H1 (cell line): ENCODE data around the gene ANK3. TPM values are rescaled to one million over a fixed set of nuclear protein-coding genes. Genes with fewer than 3 reads are reported as not detected.

Experiments
- CTCF ChIA-PET: fragments of 300-600 bp; sonication (Branson Sonifier 250); formaldehyde crosslinking; loops from one replicate; lab custom pipeline; 2021; ENCODE audit not compliant: partially characterized antibody; lab: Charles Lee
- POLR2A ChIA-PET: fragments of 300-600 bp; sonication (Branson Sonifier 250); formaldehyde crosslinking; loops from one replicate; lab custom pipeline; 2021; ENCODE audit warnings: inconsistent platforms; ENCODE audit not compliant: partially characterized antibody; lab: Charles Lee
- DNase-seq, 2 experiments: peaks; one replicate each; pipeline versions ENCODE4 v3.0.0 to v3.0.0-alpha.2; 2010 to 2022; ENCODE audit warnings: low spot score in 2 of 2, low read depth in 1 of 2, mixed read lengths in 1 of 2
- FAIRE-seq: peaks from 2 replicates; lab custom pipeline; 2011; peaks lifted over from hg19 to GRCh38; lab: Jason Lieb, UNC
- H2AFZ ChIP-seq: 2 replicates; pipeline ENCODE4 v1.8.1; 2012; ENCODE audit warnings: low read length, inconsistent platforms
- H2AK5ac ChIP-seq: 2 replicates; pipeline ENCODE4 v1.6.1; 2013; ENCODE audit warnings: low read depth, low read length
- H2BK120ac ChIP-seq: replicated peaks from 2 replicates; pipeline ENCODE3; 2013; ENCODE audit warnings: low read depth, low read length, inconsistent platforms
- H2BK12ac ChIP-seq: 2 replicates; pipeline ENCODE4 v1.6.1; 2013; ENCODE audit warnings: low read depth, low read length
- H2BK15ac ChIP-seq: 2 replicates; pipeline ENCODE4 v1.6.1; 2013; ENCODE audit warnings: low read length
- H2BK20ac ChIP-seq: 2 replicates; pipeline ENCODE4 v1.6.1; 2013; ENCODE audit warnings: low read length
- H2BK5ac ChIP-seq: 2 replicates; pipeline ENCODE4 v1.6.1; 2013; ENCODE audit warnings: low read depth, low read length
- H3K14ac ChIP-seq: 2 replicates; pipeline ENCODE4 v1.6.1; 2013; ENCODE audit warnings: inconsistent platforms; ENCODE audit not compliant: insufficient read length
- H3K18ac ChIP-seq: 2 replicates; pipeline ENCODE4 v1.6.1; 2013; ENCODE audit warnings: low read length; ENCODE audit errors: extremely low read depth
- H3K23ac ChIP-seq: 2 replicates; pipeline ENCODE4 v1.6.1; 2013; ENCODE audit warnings: inconsistent platforms; ENCODE audit not compliant: insufficient read length
- H3K23me2 ChIP-seq: 2 replicates; pipeline ENCODE4 v1.6.1; 2013; ENCODE audit warnings: low read depth, low read length
- H3K27ac ChIP-seq: 2 replicates; pipeline ENCODE4 v1.6.1; 2011; ENCODE audit warnings: low read depth, low read length, inconsistent platforms
- H3K27me3 ChIP-seq, 4 experiments: replicated peaks in 1 of 4; 1 replicate in 1 of 4; 2 replicates in 3 of 4; pipeline versions ENCODE4 v1.6.1 to v1.8.1; 2011 to 2013; ENCODE audit warnings: low read length in 3 of 4, mild to moderate bottlenecking in 3 of 4, inconsistent platforms in 2 of 4, mixed read lengths in 2 of 4, moderate library complexity in 1 of 4; ENCODE audit not compliant: control insufficient read depth in 3 of 4, insufficient read depth in 3 of 4; ENCODE audit errors: extremely low read depth in 1 of 4
- H3K36me3 ChIP-seq, 4 experiments: 2 replicates each; pipeline versions ENCODE4 v1.6.1 to v1.8.1; 2011 to 2013; ENCODE audit warnings: mild to moderate bottlenecking in 4 of 4, low read length in 3 of 4, moderate library complexity in 2 of 4, control low read depth in 1 of 4, inconsistent platforms in 1 of 4; ENCODE audit not compliant: insufficient read depth in 4 of 4, control insufficient read depth in 2 of 4
- H3K4ac ChIP-seq: replicated peaks from 2 replicates; pipeline ENCODE3; 2013; ENCODE audit warnings: low read length, low read depth, mixed read lengths, inconsistent platforms; ENCODE audit not compliant: insufficient read length
- H3K4me1 ChIP-seq, 4 experiments: replicated peaks in 1 of 4; 1 replicate in 1 of 4; 2 replicates in 3 of 4; pipeline versions ENCODE4 v1.6.1 to v1.8.1; 2011 to 2013; ENCODE audit warnings: low read length in 3 of 4, inconsistent platforms in 2 of 4, mixed read lengths in 1 of 4; ENCODE audit not compliant: insufficient read depth in 4 of 4, control insufficient read depth in 3 of 4
- H3K4me2 ChIP-seq, 2 experiments: 2 replicates each; pipeline versions ENCODE4 v1.6.1 to v1.8.1; 2011 to 2013; ENCODE audit warnings: low read depth in 2 of 2, low read length in 2 of 2, control low read depth in 1 of 2, inconsistent platforms in 1 of 2, mild to moderate bottlenecking in 1 of 2; ENCODE audit not compliant: insufficient read depth in 1 of 2
- H3K4me3 ChIP-seq, 4 experiments: fragments of 200-600, 300-600 bp in 1 of 4; sonication (generic), shearing (Covaris generic), sonication (Bioruptor Twin) in 1 of 4; 2 replicates each; pipeline versions ENCODE4 v1.5.1 to v1.8.1; 2011 to 2016; ENCODE audit warnings: low read length in 4 of 4, low read depth in 3 of 4, control low read depth in 2 of 4, inconsistent platforms in 2 of 4, mild to moderate bottlenecking in 2 of 4, mixed read lengths in 1 of 4, moderate library complexity in 1 of 4; ENCODE audit not compliant: insufficient read depth in 2 of 4; ENCODE audit errors: extremely low read depth in 1 of 4
- H3K56ac ChIP-seq: replicated peaks from 2 replicates; pipeline ENCODE3; 2013; ENCODE audit warnings: low read depth, mild to moderate bottlenecking, mixed read lengths, low read length, inconsistent platforms; ENCODE audit not compliant: insufficient read length
- H3K79me1 ChIP-seq: 2 replicates; pipeline ENCODE4 v1.6.1; 2013; ENCODE audit warnings: low read depth, low read length, control low read depth
- H3K79me2 ChIP-seq, 2 experiments: 2 replicates each; pipeline versions ENCODE4 v1.6.1 to v1.8.1; 2012 to 2013; ENCODE audit warnings: low read length in 2 of 2, mild to moderate bottlenecking in 2 of 2, inconsistent platforms in 1 of 2; ENCODE audit not compliant: insufficient read depth in 2 of 2, control insufficient read depth in 1 of 2
- H3K9ac ChIP-seq, 4 experiments: replicated peaks in 1 of 4; 1 replicate in 1 of 4; 2 replicates in 3 of 4; pipeline versions ENCODE4 v1.6.1 to v1.8.1; 2011 to 2013; ENCODE audit warnings: low read depth in 3 of 4, low read length in 3 of 4, control low read depth in 2 of 4, mild to moderate bottlenecking in 2 of 4, moderate library complexity in 2 of 4, inconsistent platforms in 1 of 4; ENCODE audit errors: extremely low read depth in 1 of 4
- H3K9me3 ChIP-seq, 2 experiments: 2 replicates each; pipeline versions ENCODE4 v1.6.1 to v1.8.1; 2012 to 2013; ENCODE audit warnings: mild to moderate bottlenecking in 2 of 2, moderate library complexity in 2 of 2, control low read depth in 1 of 2, inconsistent platforms in 1 of 2, low read depth in 1 of 2, low read length in 1 of 2, mixed read lengths in 1 of 2; ENCODE audit not compliant: insufficient read depth in 2 of 2
- H4K20me1 ChIP-seq, 2 experiments: replicated peaks in 1 of 2; 2 replicates each; pipeline versions ENCODE3 to v1.8.1; 2011 to 2013; ENCODE audit warnings: inconsistent platforms in 2 of 2, low read length in 2 of 2, mild to moderate bottlenecking in 1 of 2; ENCODE audit not compliant: insufficient read depth in 2 of 2, control insufficient read depth in 1 of 2
- H4K5ac ChIP-seq: 2 replicates; pipeline ENCODE4 v1.6.1; 2013; ENCODE audit warnings: low read length, low read depth, mixed read lengths, inconsistent platforms; ENCODE audit not compliant: insufficient read length
- H4K8ac ChIP-seq: 2 replicates; pipeline ENCODE4 v1.8.0; 2013; ENCODE audit warnings: mild to moderate bottlenecking, moderate library complexity, low read length, inconsistent platforms; ENCODE audit not compliant: insufficient read depth; ENCODE audit errors: extremely low read depth
- H4K91ac ChIP-seq: replicated peaks from 2 replicates; pipeline ENCODE3; 2013; ENCODE audit warnings: low read length, mixed read lengths, inconsistent platforms; ENCODE audit not compliant: insufficient read length
- EZH2 ChIP-seq: fragments of 200-600 bp; sonication (generic); IDR thresholded peaks from 2 replicates; pipeline ENCODE4 v1.7.1; 2012; ENCODE audit warnings: low read depth, mild to moderate bottlenecking, moderate library complexity, low read length, inconsistent platforms; ENCODE audit not compliant: severe bottlenecking
- HDAC2 ChIP-seq, 2 experiments: fragments of 300-600 bp in 1 of 2; sonication (generic) in 1 of 2; IDR thresholded peaks; 2 replicates each; pipeline ENCODE4 v1.6.1; 2011 to 2012; ENCODE audit warnings: low read depth in 2 of 2, low read length in 2 of 2, mild to moderate bottlenecking in 2 of 2, moderate library complexity in 2 of 2, borderline replicate concordance in 1 of 2, inconsistent platforms in 1 of 2
- NANOG ChIP-seq: IDR thresholded peaks from 2 replicates; pipeline ENCODE4 v1.6.1; 2011; ENCODE audit warnings: low read length, low read depth, mild to moderate bottlenecking, inconsistent platforms; ENCODE audit not compliant: insufficient read depth, poor library complexity, severe bottlenecking
- TCF12 ChIP-seq: IDR thresholded peaks from 2 replicates; pipeline ENCODE4 v1.6.1; 2011; ENCODE audit warnings: low read depth, mild to moderate bottlenecking, low read length
- TEAD4 ChIP-seq: IDR thresholded peaks from 2 replicates; pipeline ENCODE4 v1.6.1; 2012; ENCODE audit warnings: low read depth, low read length, inconsistent platforms, mixed read lengths
- YY1 ChIP-seq: IDR thresholded peaks from 2 replicates; pipeline ENCODE4 v1.6.1; 2011; ENCODE audit warnings: low read depth, mild to moderate bottlenecking, low read length
- WGBS, 2 experiments: shearing (Covaris generic) in 1 of 2; methylation state at CpG; one replicate each; pipeline versions ENCODE4 v1.1.6 to v1.1.7; 2013 to 2015; ENCODE audit warnings: low lambda C conversion rate in 2 of 2, mixed read lengths in 2 of 2, inconsistent platforms in 1 of 2, low coverage in 1 of 2, missing lambda C conversion rate in 1 of 2; ENCODE audit not compliant: insufficient replicate concordance in 2 of 2, insufficient coverage in 1 of 2, insufficient read length in 1 of 2; ENCODE audit errors: extremely low coverage in 1 of 2, missing lambda C conversion rate in 1 of 2; 5-methylcytosine and 5-hydroxymethylcytosine counted together
- polyA plus RNA-seq, 7 experiments: library from polyadenylated mRNA; depleted of rRNA in 3 of 7; stranded (reverse) in 5 of 7; unstranded in 2 of 7; fragments of >200 nt in 5 of 7; fragments of 200-250 nt in 2 of 7; gene quantifications; 1 replicate in 5 of 7; 2 replicates in 1 of 7; 4 replicates in 1 of 7; pipeline versions ENCODE4 v1.2.1 to v1.2.3, GENCODE V29; 2011 to 2013; ENCODE audit warnings: missing spikeins in 2 of 7, mixed read lengths in 2 of 7
- total RNA-seq: library from RNA; stranded (reverse); fragmentation: NEBNext Ultra II Directional; extraction: Animal tissue kit (Norgen Biotek cat#: 25700); gene quantifications from 2 replicates; pipeline ENCODE4 v1.2.1, GENCODE V29; 2021
- TF ChIP-seq, protein P1 (sequence below): IDR thresholded peaks from 2 replicates; pipeline ENCODE4 v1.6.1; 2012; ENCODE audit warnings: low read length, inconsistent platforms

The ANK3 gene
- total and polyA plus RNA-seq, 2 of the 8 experiments (the other 6 are each of a cell fraction or from before 2014, with no cell fraction given), result 18.1 to 67.9 TPM

DNA sequence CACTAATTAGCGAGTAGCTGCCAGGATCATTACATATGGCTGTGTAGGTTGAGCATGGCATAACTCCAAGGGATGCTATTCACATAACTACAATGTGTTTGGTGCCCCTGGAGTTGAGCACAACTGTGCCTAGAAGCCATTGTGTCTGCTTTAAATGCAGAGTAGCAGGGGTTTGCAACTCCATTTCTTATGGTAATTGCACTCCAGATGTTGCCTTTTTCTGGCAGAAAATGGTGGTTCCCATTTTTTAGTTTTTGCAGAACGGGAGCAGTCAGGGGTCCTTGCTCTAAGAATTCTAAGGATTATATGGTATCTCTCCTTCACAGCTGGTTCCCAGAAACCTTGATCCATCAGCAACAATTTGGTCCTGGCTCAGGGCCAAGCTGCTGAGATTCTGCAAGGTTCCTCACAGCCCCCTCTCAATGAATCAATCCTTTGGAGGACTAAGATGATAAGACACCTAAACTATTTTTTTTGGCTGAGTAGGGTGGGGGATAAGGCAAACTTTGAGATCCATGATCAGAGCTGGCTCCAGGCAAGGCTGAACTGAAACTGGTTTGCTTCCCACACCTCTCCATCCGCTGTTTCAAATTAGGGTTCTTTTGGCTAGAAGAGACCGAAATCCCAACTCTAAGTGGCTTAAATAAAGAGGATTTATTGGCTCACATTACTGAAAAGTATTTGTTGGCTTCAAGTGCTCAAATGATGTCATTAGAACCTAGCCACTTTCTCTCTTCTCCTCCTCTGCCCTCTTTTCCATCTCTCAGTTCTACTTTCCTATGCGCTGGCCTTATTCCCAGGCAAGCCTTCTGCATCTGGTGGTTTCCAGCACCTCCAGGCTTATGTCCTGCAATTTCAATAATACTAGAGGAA is 385.8 kb downstream of the ANK3 start:
- H3K27ac ChIP-seq, result peak overlapping the region; percentile 3; the same call in 1 of the 2 replicates
- 0 out of 4 replicates have a peak, but pooled peaks cover 0 to 2% of the 10 kb centered on the region in 2 experiments for H3K9me3 ChIP-seq
- peak overlapping the region; percentile 82; the same call in 1 of the 2 replicates for H2BK12ac ChIP-seq
- no peak overlapping the region for H4K8ac ChIP-seq
- peak overlapping the region; percentile 71 for H4K5ac ChIP-seq
- H3K4me1 ChIP-seq, result peaks cover 0 to 20% (median 11%) of the 10 kb centered on the region in 4 experiments; a peak in 5 of 7 replicates
- H3K23ac ChIP-seq, result no peak overlapping the region
- peak overlapping the region; percentile 34 for H3K4ac ChIP-seq
- no peaks in the 10 kb centered on the region for H4K20me1 ChIP-seq
- H3K4me2 ChIP-seq, result peak overlapping the region; percentile 27 to 36
- H3K79me2 ChIP-seq, result no peaks in the 10 kb centered on the region
- no peak overlapping the region for H2AFZ ChIP-seq
- peak overlapping the region; percentile 81 for H2BK120ac ChIP-seq
- peak overlapping the region; percentile 86 for H4K91ac ChIP-seq
- H2AK5ac ChIP-seq, result no peak overlapping the region
- no peak overlapping the region for H3K9ac ChIP-seq
- H2BK5ac ChIP-seq, result peak overlapping the region; percentile 76; the same call in 1 of the 2 replicates
- no peaks in the 10 kb centered on the region for H3K23me2 ChIP-seq
- no peak overlapping the region for H2BK15ac ChIP-seq
- peak overlapping the region; percentile 75; the same call in 1 of the 2 replicates for H3K18ac ChIP-seq
- CTCF ChIA-PET, result interaction anchor here (0.6 to 2.9 kb wide), 5 partner anchors 14 to 322 kb away, joined by 3 to 6 read pairs (median 3); no protein-coding TSS in a partner anchor
- DNase-seq (peak in 1 of 2 experiments; percentile 70), FAIRE-seq (peak; percentile 97)
- no peaks in the 10 kb centered on the region; a peak in 2 of 8 replicates for H3K36me3 ChIP-seq
- 44% methylated on average over 5 of the region's 5 CpGs; no CpG with 5 or more reads in 1 of the 2 experiments for WGBS, 2 experiments
- no peak overlapping the region for H3K14ac ChIP-seq
- 0 out of 8 replicates have a peak overlapping the region, but pooled peaks of 1 of the 4 experiments have one; percentile 11 for H3K4me3 ChIP-seq
- no peaks in the 10 kb centered on the region; a peak in 1 of 7 replicates for H3K27me3 ChIP-seq
- no peaks in the 10 kb centered on the region for H3K79me1 ChIP-seq
- POLR2A ChIA-PET, result interaction anchor here (1.1 to 2.1 kb wide), 2 partner anchors 10 to 98 kb away, joined by 3 to 6 read pairs; partner anchors contain the start of gene CCDC6
- peak overlapping the region; percentile 22 for H3K56ac ChIP-seq
- H2BK20ac ChIP-seq, result peak overlapping the region; percentile 94
- TF ChIP-seq EZH2 (no peak), NANOG (peak; percentile 75), TCF12 (peak; percentile 93), HDAC2 (IDR thresholded peaks at IDR 0.05; ENCODE audit: borderline replicate concordance in 1 of 2, low read depth in 2 of 2, low read length in 2 of 2) (peak; percentile 85 to 97; a peak in 2 of 4 replicates), YY1 (peak; percentile 86), TEAD4 (peak; percentile 45; the same call in 1 of the 2 replicates)
- TF ChIP-seq, protein P1, sequence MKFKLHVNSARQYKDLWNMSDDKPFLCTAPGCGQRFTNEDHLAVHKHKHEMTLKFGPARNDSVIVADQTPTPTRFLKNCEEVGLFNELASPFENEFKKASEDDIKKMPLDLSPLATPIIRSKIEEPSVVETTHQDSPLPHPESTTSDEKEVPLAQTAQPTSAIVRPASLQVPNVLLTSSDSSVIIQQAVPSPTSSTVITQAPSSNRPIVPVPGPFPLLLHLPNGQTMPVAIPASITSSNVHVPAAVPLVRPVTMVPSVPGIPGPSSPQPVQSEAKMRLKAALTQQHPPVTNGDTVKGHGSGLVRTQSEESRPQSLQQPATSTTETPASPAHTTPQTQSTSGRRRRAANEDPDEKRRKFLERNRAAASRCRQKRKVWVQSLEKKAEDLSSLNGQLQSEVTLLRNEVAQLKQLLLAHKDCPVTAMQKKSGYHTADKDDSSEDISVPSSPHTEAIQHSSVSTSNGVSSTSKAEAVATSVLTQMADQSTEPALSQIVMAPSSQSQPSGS, result 0 out of 2 replicates have a peak, but pooled peaks have one; percentile 35
